ENCODE data around the gene CYB5R4. TPM values are rescaled to one million over a fixed set of nuclear protein-coding genes. Genes with fewer than 3 reads are reported as not detected.

Gene CYB5R4
- polyA plus RNA-seq, 1 donor from 2014 or later: 18.0 TPM

DNA sequence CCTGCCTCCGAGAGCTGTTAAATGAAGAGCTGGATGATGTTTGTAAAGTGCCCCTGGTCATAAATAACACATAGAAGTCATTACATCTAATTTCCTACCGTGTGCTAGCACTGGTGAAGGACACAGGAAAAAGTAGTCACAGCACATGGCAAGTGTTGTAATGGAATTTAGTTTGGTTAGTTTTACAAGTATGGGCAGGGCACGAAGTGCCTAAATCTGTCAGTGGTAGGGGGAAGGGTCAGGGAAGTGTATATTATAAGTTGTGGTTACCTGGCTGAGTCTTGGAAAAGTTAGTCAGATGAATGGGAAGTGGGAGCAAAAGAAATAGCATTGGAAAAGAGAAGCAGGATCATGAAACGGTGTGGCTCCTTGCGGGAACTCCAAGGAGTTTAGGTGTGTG lies 4.7 kb upstream of the CYB5R4 start:
- Histone ChIP-seq H3K4me3 (ENCODE audit: low read length) (no peak overlapping the region), H3F3A (ENCODE audit: insufficient read depth, low read length, poor library complexity, severe bottlenecking) (peaks cover 3% of the 10 kb centered on the region), H3K27ac (ENCODE audit: low read length) (no peak overlapping the region), H3K4me2 (ENCODE audit: low read length) (no peak overlapping the region), H3K9me3 (ENCODE audit: low read length) (no peaks in the 10 kb centered on the region), H3K27me3 (ENCODE audit: insufficient read depth, low read depth, low read length) (peaks cover 75% of the 10 kb centered on the region), H4K20me1 (ENCODE audit: insufficient read depth) (no peaks in the 10 kb centered on the region), H3K9ac (ENCODE audit: low read length) (no peak overlapping the region), H3K36me3 (ENCODE audit: insufficient read depth, low read length) (no peaks in the 10 kb centered on the region), H2AFZ (ENCODE audit: low read depth, low read length) (no peak overlapping the region), H3K79me2 (replicated peaks; ENCODE audit: insufficient read depth, low read length) (no peaks in the 10 kb centered on the region), H3K9me2 (ENCODE audit: insufficient read depth, low read length) (no peaks in the 10 kb centered on the region)
- no peak for TF ChIP-seq MXI1 (conservative IDR thresholded peaks at IDR 0.05; ENCODE audit: poor library complexity, severe bottlenecking)
- TF ChIP-seq EP300 (conservative IDR thresholded peaks at IDR 0.05; ENCODE audit: poor library complexity, severe bottlenecking): no peak
- TF ChIP-seq, protein P1, sequence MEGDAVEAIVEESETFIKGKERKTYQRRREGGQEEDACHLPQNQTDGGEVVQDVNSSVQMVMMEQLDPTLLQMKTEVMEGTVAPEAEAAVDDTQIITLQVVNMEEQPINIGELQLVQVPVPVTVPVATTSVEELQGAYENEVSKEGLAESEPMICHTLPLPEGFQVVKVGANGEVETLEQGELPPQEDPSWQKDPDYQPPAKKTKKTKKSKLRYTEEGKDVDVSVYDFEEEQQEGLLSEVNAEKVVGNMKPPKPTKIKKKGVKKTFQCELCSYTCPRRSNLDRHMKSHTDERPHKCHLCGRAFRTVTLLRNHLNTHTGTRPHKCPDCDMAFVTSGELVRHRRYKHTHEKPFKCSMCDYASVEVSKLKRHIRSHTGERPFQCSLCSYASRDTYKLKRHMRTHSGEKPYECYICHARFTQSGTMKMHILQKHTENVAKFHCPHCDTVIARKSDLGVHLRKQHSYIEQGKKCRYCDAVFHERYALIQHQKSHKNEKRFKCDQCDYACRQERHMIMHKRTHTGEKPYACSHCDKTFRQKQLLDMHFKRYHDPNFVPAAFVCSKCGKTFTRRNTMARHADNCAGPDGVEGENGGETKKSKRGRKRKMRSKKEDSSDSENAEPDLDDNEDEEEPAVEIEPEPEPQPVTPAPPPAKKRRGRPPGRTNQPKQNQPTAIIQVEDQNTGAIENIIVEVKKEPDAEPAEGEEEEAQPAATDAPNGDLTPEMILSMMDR (IDR thresholded peaks at IDR 0.05; ENCODE audit: poor library complexity, severe bottlenecking): no peak
- TF ChIP-seq EZH2 (IDR thresholded peaks at IDR 0.05; ENCODE audit: borderline replicate concordance, insufficient read depth, low read length, poor library complexity, severe bottlenecking): no peak
- no peak for TF ChIP-seq POLR2AphosphoS5 (IDR thresholded peaks at IDR 0.05)
- no peak for TF ChIP-seq SMC3 (conservative IDR thresholded peaks at IDR 0.05; ENCODE audit: poor library complexity)
- no peak for TF ChIP-seq TAF1 (IDR thresholded peaks at IDR 0.05; ENCODE audit: low read depth)
- no peak for TF ChIP-seq RAD21 (conservative IDR thresholded peaks at IDR 0.05)
- TF ChIP-seq REST (IDR thresholded peaks at IDR 0.05; ENCODE audit: borderline replicate concordance): no peak

DNA sequence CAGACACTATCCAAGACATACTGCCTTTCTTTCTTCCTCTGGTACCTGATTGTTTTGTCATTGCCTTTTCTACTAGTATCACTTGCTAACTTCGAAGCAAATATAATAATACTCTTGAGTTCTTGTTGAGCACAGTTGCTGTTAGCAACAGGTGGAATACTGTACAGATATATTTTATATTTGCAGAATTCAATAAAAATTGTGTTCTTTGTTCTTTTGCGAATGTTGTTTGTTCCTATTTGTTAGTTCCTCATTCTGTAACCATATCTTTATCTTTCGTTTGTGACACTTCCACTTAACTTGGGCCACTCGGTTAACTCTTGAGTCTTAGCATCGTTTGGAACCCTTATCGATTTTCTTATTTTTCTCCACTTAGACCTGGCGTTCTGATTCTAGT lies 868 bp downstream of the CYB5R4 start:
- peak overlapping the region; percentile 89 for H3K4me2 ChIP-seq (ENCODE audit: low read length)
- H3F3A ChIP-seq (ENCODE audit: insufficient read depth, low read length, poor library complexity, severe bottlenecking): no peaks in the 10 kb centered on the region
- peak overlapping the region; percentile 70 for H3K9ac ChIP-seq (ENCODE audit: low read length)
- H3K79me2 ChIP-seq (replicated peaks; ENCODE audit: insufficient read depth, low read length): peaks cover 20% of the 10 kb centered on the region
- no peaks in the 10 kb centered on the region for H4K20me1 ChIP-seq (ENCODE audit: insufficient read depth)
- peak overlapping the region; percentile 77 for H3K4me3 ChIP-seq (ENCODE audit: low read length)
- no peaks in the 10 kb centered on the region for H3K9me2 ChIP-seq (ENCODE audit: insufficient read depth, low read length)
- H3K9me3 ChIP-seq (ENCODE audit: low read length): no peaks in the 10 kb centered on the region
- peaks cover 34% of the 10 kb centered on the region for H3K27me3 ChIP-seq (ENCODE audit: insufficient read depth, low read depth, low read length)
- no peak overlapping the region for H2AFZ ChIP-seq (ENCODE audit: low read depth, low read length)
- TF ChIP-seq TAF1 (IDR thresholded peaks at IDR 0.05; ENCODE audit: low read depth) (no peak), EP300 (conservative IDR thresholded peaks at IDR 0.05; ENCODE audit: poor library complexity, severe bottlenecking) (no peak), RAD21 (conservative IDR thresholded peaks at IDR 0.05) (no peak), EZH2 (IDR thresholded peaks at IDR 0.05; ENCODE audit: borderline replicate concordance, insufficient read depth, low read length, poor library complexity, severe bottlenecking) (no peak), REST (IDR thresholded peaks at IDR 0.05; ENCODE audit: borderline replicate concordance) (no peak), POLR2AphosphoS5 (IDR thresholded peaks at IDR 0.05) (no peak)
- H3K36me3 ChIP-seq (ENCODE audit: insufficient read depth, low read length): no peaks in the 10 kb centered on the region
- peak overlapping the region; percentile 53 for H3K27ac ChIP-seq (ENCODE audit: low read length)
